Kidney (tissue), 14 donors: ENCODE results near the gene KCNT2. TPM values are rescaled to one million over a fixed set of nuclear protein-coding genes. Genes with fewer than 3 reads are reported as not detected.

ENCODE experiments used
- DNase-seq, 5 donors: peaks; one replicate each; pipeline ENCODE4 v3.0.0-alpha.2; 2013 to 2020
- FAIRE-seq: peaks from 2 replicates; lab custom pipeline; 2012; peaks lifted over from hg19 to GRCh38; lab: Jason Lieb, UNC
- H3K27ac ChIP-seq, 2 donors: one replicate each; pipeline ENCODE4 v1.7.0; 2013; ENCODE audit warnings: low read depth in 2 of 2, low read length in 2 of 2, inconsistent platforms in 1 of 2
- H3K27me3 ChIP-seq: one replicate; pipeline ENCODE4 v1.7.1; 2013; ENCODE audit warnings: low read length, inconsistent platforms; ENCODE audit not compliant: control insufficient read depth, insufficient read depth
- H3K36me3 ChIP-seq, 3 donors: one replicate each; pipeline versions ENCODE4 v1.7.0 to v1.7.1; 2013; ENCODE audit warnings: low read length in 3 of 3, control low read depth in 1 of 3, inconsistent platforms in 1 of 3; ENCODE audit not compliant: insufficient read depth in 3 of 3, control insufficient read depth in 2 of 3
- H3K4me1 ChIP-seq, 3 donors: one replicate each; pipeline versions ENCODE4 v1.7.0 to v1.7.1; 2013; ENCODE audit warnings: low read length in 3 of 3, inconsistent platforms in 1 of 3, low read depth in 1 of 3; ENCODE audit not compliant: control insufficient read depth in 2 of 3, insufficient read depth in 2 of 3
- H3K4me3 ChIP-seq, 3 donors: one replicate each; pipeline versions ENCODE4 v1.7.0 to v1.8.1; 2013; ENCODE audit warnings: low read length in 3 of 3, control low read depth in 1 of 3, inconsistent platforms in 1 of 3
- H3K9ac ChIP-seq, 3 donors: one replicate each; pipeline versions ENCODE4 v1.7.0 to v1.7.1; 2013; ENCODE audit warnings: low read length in 3 of 3, control low read depth in 1 of 3, inconsistent platforms in 1 of 3
- H3K9me3 ChIP-seq, 3 donors: one replicate each; pipeline versions ENCODE4 v1.7.0 to v1.7.1; 2013; ENCODE audit warnings: low read length in 3 of 3, control low read depth in 1 of 3, inconsistent platforms in 1 of 3; ENCODE audit not compliant: control insufficient read depth in 2 of 3, insufficient read depth in 1 of 3
- CTCF ChIP-seq: IDR thresholded peaks from 3 replicates; pipeline ENCODE4 v1.5.1; 2012; ENCODE audit warnings: mild to moderate bottlenecking, moderate library complexity, borderline replicate concordance; ENCODE audit not compliant: insufficient read depth; ENCODE audit errors: extremely low read depth
- intact Hi-C: fragments of 100-400 bp; cut with DNase I; formaldehyde crosslinking; loops from one replicate; pipeline ENCODE4 v1.11.1; 2022
- polyA plus RNA-seq: library from polyadenylated mRNA; stranded (reverse); fragments of 350-450 nt; fragmentation: Illumina TruSeq; extraction: RNeasy Lipid Tissue Mini Kit (QIAGEN cat#74804); gene quantifications from one replicate; pipeline ENCODE4 v1.2.3, GENCODE V29; 2014; ENCODE audit warnings: low read depth, low replicate concordance; ENCODE audit not compliant: insufficient read depth
- total RNA-seq: library from RNA; stranded (reverse); fragmentation: NEBNext Ultra II Directional; extraction: Animal tissue kit (Norgen Biotek cat#: 25700); gene quantifications from one replicate; pipeline ENCODE4 v1.2.1, GENCODE V29; 2021
- donor health status: control.
- donor health status: control.
- donor health status: control.
- donor health status: control.
- donor health status: control.
- donor health status: DM: yes; HTN: yes; CAD: no.
- donor health status: Normal renal cell carcinoma (clear cell type).

Gene KCNT2
- total and polyA plus RNA-seq, 2 donors from 2014 or later: 0.39 to 6.3 TPM

GRCh38 chr1:196654271-196654670 is 46.0 kb upstream of the KCNT2 start:
- Histone ChIP-seq H3K4me1 (no peaks in the 10 kb centered on the region), H3K9ac (no peak overlapping the region), H3K4me3 (no peak overlapping the region), H3K27me3 (no peaks in the 10 kb centered on the region), H3K27ac (no peak overlapping the region), H3K9me3 (no peaks in the 10 kb centered on the region), H3K36me3 (no peaks in the 10 kb centered on the region)
- DNase-seq (no peak), FAIRE-seq (no peak)
- intact Hi-C loops: no loop called here
- no peak for TF ChIP-seq CTCF

- intact Hi-C loops: no loop called here
- Histone ChIP-seq H3K27ac (no peak within 1 kb of the TSS), H3K9ac (peak within 1 kb of the TSS in 1 of 3 donors; percentile 13)
Observed at GRCh38 chr1:196651637-196652215, 43.5 kb upstream of the KCNT2 start, which contains the start of gene CFH. TSS of gene CFH (plus strand) at chr1:196652043. CDS start at chr1:196652118, 75 bp downstream.

GRCh38 chr1:196651079-196651478 is 42.8 kb upstream of the KCNT2 start:
- intact Hi-C loops: no loop called here
- DNase-seq (no peak), FAIRE-seq (no peak)
- Histone ChIP-seq H3K27me3 (no peaks in the 10 kb centered on the region), H3K9ac (no peak overlapping the region), H3K27ac (no peak overlapping the region), H3K4me1 (no peaks in the 10 kb centered on the region), H3K4me3 (no peak overlapping the region), H3K9me3 (no peaks in the 10 kb centered on the region), H3K36me3 (no peaks in the 10 kb centered on the region)
- TF ChIP-seq CTCF: no peak

More at GRCh38 chr1:196651637-196652215, 43.5 kb upstream of the KCNT2 start, which contains the start of gene CFH:
- Histone ChIP-seq H3K9me3 (no peaks in the 10 kb centered on the region), H3K4me3 (peak within 1 kb of the TSS; percentile 2 to 53 (median 23)), H3K27me3 (no peaks in the 10 kb centered on the region), H3K36me3 (no peaks in the 10 kb centered on the region), H3K4me1 (no peaks in the 10 kb centered on the region)
- FAIRE-seq: no peak
- TF ChIP-seq CTCF: no peak
- DNase-seq: peak in 2 of 5 donors; percentile 22 to 54
